Transverse colon (tissue), 3 donors: ENCODE measurements around the gene C1QTNF1.

Experiments
- EP300 ChIP-seq: sonication (generic); formaldehyde crosslinking; IDR thresholded peaks from one replicate; pipeline ENCODE4 v1.6.1; 2017; ENCODE audit warnings: antibody characterized with exemption, low read depth
- TF ChIP-seq, protein P1 (sequence below), 5 experiments: fragments of 200-600 bp in 3 of 5; fragments of 450-650 bp in 2 of 5; sonication (generic) in 3 of 5; IDR thresholded peaks; 1 replicate in 2 of 5; 2 replicates in 3 of 5; pipeline ENCODE4 v1.5.1; 2016 to 2017; ENCODE audit warnings: antibody characterized with exemption in 5 of 5, inconsistent platforms in 3 of 5, mild to moderate bottlenecking in 2 of 5, moderate library complexity in 1 of 5

DNA sequence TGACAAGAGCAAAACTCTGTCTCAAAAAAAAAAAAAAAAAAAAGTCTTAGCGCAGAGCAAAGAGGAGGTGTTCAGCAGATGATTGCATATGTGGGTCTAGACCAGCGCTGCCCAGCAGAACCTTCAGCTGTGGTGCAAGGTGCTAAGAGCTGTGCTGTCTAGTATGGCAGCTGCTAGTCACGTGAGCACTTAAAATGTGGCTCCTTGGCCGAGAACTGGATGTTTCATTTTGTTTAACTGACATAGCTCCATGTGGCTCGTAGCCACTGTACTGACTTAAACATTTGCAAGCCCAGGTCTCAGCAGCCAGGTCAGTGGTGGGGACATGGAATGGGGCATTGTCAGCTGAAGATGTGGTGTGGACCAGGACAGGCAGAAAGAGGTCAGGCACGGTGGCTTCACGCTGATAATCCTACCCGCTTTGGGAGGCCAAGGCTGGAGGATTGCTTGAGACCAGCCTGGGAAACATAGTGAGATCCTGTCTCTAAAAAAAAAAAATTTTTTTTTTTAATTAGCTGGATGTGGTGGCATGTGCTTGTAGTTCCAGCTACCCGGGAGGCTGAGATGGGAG is 9.2 kb downstream of the C1QTNF1 start:
- TF ChIP-seq, protein P1, sequence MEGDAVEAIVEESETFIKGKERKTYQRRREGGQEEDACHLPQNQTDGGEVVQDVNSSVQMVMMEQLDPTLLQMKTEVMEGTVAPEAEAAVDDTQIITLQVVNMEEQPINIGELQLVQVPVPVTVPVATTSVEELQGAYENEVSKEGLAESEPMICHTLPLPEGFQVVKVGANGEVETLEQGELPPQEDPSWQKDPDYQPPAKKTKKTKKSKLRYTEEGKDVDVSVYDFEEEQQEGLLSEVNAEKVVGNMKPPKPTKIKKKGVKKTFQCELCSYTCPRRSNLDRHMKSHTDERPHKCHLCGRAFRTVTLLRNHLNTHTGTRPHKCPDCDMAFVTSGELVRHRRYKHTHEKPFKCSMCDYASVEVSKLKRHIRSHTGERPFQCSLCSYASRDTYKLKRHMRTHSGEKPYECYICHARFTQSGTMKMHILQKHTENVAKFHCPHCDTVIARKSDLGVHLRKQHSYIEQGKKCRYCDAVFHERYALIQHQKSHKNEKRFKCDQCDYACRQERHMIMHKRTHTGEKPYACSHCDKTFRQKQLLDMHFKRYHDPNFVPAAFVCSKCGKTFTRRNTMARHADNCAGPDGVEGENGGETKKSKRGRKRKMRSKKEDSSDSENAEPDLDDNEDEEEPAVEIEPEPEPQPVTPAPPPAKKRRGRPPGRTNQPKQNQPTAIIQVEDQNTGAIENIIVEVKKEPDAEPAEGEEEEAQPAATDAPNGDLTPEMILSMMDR (IDR thresholded peaks at IDR 0.05) = no peak
- TF ChIP-seq EP300 = no peak
